CD4-positive, alpha-beta T cell treated with Interleukin-15 for 1 hour (primary cell): ENCODE measurements around the gene UGT1A9.

Experiments
- DNase-seq: peaks from one replicate; pipeline ENCODE4 v3.0.0-alpha.2; 2020

Gene UGT1A9

DNA sequence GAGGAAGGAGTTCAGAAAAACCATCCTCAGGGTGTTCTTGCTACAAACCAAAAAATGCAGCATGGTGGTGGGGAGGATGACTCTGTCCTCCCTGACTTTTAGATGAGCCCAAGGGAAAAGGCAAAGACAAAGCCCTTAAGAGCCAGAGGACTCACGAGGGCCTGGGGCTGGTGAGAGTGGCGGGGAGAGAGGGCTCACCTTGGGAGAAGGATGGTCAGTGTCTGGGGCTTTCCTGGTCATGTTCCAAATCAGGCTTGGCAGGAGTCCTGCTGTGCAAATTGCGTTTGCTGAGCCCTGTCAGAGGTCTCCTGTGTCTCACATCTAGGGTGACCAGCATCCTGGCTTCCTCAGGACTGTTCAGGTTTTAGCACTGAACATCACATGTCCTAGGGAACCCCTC is 93.1 kb downstream of the UGT1A9 start:
- no peak for DNase-seq

DNA sequence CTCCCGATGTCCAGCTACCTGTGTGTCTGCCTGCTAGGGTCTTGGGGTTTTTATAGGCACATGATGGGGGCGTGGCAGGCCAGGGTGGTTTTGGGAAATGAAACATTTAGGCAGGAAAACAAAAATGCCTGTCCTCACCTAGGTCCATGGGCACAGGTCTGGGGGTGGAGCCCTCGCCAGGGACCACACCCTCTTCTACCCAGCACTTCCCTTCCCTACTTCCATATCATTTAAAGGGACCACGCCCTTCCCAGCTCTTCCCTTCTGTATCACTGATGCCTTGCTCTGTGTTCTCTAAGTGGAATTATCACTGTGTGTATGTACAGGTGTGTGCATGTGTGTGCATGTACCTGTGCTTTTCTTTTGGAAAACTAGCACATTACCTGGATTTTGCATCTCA is 94.7 kb downstream of the UGT1A9 start:
- DNase-seq: no peak

DNA sequence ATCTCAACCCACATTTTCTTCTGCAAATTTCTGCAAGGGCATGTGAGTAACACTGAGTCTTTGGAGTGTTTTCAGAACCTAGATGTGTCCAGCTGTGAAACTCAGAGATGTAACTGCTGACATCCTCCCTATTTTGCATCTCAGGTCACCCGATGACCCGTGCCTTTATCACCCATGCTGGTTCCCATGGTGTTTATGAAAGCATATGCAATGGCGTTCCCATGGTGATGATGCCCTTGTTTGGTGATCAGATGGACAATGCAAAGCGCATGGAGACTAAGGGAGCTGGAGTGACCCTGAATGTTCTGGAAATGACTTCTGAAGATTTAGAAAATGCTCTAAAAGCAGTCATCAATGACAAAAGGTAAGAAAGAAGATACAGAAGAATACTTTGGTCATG is 96.4 kb downstream of the UGT1A9 start:
- no peak for DNase-seq

DNA sequence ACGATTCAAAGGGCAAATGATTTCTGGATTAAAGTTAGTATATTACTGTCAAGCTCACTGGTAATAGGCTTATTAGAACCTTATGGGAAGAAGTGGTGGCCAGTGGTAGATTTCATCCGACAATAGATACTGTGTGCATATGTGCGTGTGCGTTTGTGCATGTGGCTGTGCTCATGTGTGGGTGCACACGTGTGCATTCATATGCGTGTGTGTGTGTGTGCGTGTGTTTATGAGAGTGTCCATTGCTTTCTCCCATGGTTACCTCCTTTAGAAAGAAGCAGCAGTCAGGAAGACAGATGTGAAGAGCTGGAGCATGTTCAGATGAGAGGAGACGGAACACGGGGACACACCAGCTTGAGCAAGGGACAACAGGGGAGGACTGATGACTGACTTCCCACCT is 97.6 kb downstream of the UGT1A9 start:
- no peak for DNase-seq

DNA sequence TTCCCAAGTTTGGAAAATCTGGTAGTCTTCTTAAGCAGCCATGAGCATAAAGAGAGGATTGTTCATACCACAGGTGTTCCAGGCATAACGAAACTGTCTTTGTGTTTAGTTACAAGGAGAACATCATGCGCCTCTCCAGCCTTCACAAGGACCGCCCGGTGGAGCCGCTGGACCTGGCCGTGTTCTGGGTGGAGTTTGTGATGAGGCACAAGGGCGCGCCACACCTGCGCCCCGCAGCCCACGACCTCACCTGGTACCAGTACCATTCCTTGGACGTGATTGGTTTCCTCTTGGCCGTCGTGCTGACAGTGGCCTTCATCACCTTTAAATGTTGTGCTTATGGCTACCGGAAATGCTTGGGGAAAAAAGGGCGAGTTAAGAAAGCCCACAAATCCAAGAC is 100.5 kb downstream of the UGT1A9 start:
- DNase-seq: no peak

DNA sequence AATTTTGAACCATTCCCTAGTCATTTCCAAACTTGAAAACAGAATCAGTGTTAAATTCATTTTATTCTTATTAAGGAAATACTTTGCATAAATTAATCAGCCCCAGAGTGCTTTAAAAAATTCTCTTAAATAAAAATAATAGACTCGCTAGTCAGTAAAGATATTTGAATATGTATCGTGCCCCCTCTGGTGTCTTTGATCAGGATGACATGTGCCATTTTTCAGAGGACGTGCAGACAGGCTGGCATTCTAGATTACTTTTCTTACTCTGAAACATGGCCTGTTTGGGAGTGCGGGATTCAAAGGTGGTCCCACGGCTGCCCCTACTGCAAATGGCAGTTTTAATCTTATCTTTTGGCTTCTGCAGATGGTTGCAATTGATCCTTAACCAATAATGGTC is 100.9 kb downstream of the UGT1A9 start:
- DNase-seq: no peak

DNA sequence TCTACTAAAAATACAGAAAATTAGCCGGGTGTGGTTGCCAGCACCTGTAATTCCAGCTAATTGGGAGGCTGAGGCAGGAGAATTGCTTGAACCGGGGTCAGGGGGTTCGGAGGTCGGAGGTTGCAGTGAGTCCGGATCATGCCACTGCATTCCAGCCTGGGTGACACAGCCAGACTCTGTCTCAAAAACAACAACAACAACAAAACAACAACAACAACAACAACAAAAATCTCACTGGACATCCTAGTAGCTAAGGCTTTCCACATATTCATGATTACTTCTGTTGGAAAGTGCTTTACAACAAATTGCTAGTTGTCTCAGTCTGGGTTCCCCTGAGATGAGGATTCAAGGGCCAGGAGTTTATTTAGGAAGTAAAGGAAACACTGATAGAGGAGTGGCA is 102.2 kb downstream of the UGT1A9 start:
- DNase-seq: no peak

DNA sequence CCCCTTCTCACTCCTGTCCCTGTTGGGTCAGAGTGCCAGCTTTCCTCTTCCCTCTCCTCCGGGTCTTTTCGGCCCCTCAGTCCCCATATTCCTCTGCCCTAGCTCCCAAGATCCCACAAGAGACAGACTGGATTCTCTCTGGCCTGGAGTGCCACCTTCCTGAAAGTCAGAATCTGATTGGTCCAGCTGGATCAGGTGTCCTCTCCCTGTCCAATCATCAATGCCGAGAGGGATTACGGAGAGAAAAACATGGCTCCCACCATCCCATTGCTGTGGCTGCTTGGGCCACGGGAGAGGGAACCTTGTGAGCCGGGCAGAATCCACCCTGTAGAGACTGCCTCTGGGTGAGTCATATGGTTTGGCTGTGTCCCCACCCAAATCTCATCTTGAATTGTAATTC is 103.7 kb downstream of the UGT1A9 start:
- DNase-seq: no peak

DNA sequence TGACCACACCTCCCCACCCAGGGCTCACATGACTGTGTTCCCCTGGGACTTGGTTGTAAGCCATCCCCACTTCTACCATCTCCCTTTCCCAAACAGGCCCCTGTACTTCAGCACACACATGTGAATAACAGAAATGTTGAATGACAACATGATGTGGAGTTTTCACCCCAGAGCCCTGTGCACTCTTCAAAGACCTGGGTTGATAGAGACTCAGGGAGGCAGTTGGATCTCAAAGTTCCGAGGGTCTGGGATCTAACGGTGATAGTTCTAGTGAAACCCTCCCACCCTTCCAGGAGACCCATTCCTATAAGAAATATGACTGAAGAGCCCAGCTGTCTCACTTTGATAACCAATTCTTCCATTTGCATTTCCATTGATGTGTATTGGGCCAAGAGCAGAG is 106.3 kb downstream of the UGT1A9 start, which contains the start of gene MROH2A:
MROH2A (plus strand) TSS at position 301 of the 400 bp plus-strand sequence. CDS start 1,029 bp downstream, outside the sequence.
- no peak for DNase-seq

DNA sequence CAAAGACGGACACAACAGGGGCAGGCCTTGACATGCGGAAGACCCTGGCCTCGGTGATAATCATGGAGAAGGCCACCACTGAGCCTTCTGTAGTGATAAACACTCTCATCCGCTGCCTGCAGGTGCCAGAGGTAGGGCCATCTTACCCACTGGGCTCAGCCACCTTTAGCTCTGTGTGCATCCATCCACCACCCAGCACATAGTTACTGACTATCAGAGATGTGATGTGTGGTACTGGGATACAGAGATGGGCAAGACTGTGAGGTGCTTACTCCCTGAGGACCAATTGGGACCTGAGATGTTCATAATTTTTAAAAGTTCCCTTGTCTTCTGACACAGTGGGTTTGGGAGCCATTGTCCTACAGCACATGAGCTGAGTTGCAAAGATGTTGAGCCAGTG is 108.0 kb downstream of the UGT1A9 start:
- DNase-seq: no peak

DNA sequence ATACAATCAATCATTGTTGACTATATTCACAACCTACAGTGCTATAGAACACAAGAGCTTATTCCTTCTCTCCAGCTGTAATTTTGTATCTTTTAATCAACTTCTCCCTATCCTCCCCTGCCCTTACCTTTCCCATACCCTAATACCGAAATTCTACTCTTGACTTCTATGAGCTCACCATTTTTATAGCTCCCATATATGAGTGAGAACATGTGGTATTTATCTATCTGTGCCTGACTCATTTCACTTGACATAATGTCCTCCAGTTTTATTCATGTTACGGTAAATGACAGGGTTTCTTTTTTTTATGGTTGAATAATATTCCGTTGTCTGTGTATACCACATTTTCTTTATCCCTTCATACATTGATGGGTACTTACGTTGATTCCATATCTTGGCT is 109.1 kb downstream of the UGT1A9 start:
- DNase-seq: no peak

DNA sequence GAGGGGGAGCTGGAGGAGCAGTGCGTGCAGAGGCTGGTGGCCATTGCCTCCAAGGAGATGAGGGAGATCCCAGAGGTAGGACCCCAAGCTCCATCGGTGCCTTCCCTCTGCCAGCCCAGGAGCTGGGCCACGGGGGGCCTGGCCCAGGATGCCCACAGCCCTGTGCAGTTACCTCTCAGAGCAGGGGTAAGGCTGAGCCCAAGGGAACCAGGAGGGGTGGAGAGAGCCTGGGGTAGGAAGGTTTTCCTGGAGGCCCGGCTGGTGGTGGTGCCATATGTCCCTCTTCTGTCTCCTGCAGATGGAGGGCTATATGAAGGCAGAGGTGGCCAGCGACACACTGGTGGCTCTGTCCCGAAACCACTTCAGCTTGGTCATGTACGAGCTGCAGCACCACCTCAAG is 117.9 kb downstream of the UGT1A9 start:
- DNase-seq: no peak

DNA sequence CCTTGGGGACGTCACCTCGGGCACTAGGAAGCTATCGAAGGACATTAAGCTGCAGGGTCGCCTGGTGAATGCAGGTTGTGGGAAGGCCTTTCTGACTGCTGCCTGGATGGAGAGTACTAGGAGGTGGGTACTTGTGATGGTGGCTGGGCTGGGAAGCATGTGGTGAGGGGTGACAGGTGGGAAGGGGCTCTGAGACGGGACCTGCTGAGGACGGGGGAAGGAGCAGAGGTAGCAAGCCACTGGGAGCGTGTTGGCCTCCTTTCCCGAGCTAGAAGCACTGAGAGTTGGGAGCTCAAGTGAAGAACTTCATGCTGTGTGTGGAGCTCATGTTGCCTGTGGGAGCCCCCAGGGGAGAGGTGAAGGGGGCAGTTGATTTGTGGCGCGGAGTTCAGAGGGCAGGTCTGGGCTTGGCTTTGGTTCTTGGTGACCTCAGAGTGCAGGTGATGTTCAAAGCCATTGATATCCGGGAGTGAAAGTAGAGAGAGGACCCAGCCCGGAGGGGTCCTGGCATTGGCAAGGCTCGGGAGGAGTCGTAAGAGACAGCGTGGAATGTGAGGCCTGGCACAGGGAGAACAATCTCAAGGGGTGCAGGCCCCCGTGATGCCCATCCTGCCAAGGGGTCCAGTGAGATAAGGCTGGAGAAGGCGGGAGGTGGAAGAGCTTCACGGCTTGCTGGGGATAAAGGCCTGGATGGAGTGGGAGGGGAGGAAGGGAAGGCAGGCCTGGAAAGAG is 119.6 kb downstream of the UGT1A9 start:
- no peak for DNase-seq

DNA sequence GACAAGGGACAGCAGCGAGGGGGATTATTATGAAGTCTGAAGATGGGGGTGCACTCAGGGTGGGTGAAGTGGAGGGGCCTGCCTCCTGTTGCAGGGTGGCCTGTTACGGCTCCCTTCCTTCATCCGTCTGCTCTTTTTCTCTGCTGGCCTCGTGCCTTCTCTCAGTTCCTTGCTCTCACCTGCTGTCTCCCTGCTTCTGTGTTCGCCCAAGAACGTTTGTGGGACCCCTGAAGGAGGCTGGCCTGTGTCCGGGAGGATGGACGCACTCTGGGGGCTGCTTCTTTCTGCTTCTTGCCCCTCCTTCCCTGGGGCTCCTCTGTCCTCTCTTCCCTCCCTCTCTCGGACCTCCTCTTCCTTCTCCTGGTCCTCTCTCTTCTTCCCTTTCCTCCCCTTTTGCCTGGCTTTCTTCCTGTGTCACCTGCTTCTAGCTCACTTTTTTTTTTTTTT is 120.2 kb downstream of the UGT1A9 start:
- no peak for DNase-seq

DNA sequence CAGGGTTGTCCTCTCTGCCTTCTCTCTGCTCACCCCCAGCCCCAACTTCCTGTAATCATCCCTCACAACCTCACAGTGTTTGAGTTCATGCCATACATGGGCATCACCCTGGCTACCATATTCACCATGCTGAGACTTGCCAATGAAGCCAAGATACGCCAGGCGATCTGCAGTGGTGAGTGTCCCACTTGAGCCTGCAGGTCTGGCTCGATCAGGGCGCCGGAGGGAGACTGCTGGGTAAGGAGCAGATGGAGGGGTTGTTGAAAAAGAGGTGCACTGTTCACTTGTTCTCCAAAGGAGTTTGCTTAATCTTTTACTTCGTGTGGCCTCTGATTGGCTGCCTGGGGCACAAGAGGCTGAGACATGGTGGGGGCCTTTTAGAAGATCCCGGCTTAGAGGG is 121.0 kb downstream of the UGT1A9 start:
- DNase-seq: no peak

DNA sequence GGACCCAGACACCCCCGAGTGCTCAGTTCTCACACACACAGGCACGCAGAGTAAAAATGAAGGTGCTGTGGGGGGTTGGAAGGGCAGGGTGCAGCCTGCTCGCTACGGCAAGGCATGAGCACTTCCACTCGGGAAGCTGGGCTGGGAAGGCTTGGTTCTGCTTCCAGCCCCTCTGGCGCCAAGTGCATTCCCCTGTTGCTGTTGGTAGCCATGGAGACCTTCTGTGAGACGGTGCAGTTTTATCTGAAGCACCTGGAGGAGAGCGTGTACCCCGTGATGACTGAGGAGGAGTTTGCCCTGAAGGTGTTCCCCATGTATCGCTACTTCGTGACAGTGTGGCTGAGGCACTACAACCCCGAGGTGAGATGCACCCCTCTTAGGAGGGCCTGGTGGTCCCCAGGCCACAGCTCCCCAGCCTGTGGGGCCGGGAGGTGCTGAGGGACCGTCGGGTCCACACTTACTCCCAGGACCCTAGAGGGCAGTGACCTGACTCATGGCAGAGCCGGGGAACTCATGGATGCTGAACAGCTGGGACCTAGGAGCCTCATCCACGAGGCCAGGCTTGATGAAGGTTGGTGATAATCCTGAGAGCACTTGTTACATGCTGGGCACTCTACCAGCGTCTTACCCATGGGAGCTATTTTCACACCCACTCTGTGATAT is 121.9 kb downstream of the UGT1A9 start:
- DNase-seq: no peak

DNA sequence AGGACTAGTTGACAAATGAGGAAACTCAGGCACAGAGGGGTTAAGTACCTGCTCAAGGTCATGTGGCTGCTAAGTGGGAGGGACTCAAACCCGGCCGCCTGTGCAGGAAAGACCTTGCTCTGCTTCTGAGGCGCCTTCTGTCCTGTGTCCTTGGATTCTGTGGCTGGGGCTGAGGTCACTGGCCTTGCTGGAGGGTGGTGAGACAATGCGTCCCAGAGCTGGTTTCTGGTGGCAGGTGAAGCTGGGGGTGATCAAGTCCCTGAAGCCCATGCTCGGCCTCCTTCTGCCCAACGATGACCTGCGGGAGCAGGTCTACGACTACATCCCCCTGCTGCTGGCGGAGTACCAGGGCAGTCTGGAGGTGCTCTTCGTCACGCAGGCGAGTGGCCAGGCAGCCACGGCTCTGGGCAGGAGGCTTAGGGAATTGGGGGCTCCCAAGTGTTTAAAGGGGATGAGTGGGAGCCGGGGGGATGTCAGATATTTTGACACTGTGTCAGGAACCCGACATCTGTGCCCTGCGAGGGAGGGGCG is 122.5 kb downstream of the UGT1A9 start:
- DNase-seq: no peak

DNA sequence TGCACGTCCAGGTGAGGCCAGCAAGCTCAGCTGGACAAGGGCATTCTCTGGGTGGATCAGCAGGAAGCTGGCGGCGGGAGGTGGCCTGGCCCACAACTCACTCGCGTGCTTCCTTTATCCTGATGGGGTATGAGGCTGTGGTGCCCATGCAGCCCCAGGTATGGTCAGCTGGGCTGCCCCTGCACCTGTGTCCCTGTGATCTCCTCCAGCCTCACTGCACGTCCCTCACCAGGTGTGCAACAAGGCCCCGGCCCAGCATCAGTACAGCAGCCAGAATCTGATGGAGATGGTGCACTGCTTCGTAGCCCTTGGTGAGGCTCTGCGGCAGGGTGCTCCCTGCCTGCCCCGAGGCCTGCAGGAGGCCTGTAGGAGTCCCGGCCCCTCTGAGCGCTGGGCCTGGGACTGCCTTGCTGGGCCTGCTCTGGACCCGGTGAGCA is 124.1 kb downstream of the UGT1A9 start:
- DNase-seq: no peak

DNA sequence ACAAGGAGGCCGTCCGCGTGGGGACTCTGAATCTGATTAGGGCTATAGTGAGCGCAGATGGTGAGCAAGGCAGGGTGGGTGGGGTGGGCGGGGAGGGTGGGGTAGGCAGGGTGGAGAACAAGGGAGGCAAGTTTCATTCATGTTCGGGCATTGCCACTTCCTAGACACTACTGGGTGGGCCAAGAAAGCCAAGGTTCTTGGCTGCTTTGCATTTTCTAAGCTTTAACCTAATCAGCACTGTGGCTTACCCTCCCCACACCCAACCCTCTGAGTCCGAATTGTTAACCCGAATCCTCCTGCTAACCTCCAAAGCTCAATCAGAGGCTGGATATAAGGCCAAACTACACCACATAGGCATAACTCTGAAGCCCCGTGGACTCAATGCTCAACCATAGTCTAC is 124.6 kb downstream of the UGT1A9 start:
- DNase-seq: no peak

DNA sequence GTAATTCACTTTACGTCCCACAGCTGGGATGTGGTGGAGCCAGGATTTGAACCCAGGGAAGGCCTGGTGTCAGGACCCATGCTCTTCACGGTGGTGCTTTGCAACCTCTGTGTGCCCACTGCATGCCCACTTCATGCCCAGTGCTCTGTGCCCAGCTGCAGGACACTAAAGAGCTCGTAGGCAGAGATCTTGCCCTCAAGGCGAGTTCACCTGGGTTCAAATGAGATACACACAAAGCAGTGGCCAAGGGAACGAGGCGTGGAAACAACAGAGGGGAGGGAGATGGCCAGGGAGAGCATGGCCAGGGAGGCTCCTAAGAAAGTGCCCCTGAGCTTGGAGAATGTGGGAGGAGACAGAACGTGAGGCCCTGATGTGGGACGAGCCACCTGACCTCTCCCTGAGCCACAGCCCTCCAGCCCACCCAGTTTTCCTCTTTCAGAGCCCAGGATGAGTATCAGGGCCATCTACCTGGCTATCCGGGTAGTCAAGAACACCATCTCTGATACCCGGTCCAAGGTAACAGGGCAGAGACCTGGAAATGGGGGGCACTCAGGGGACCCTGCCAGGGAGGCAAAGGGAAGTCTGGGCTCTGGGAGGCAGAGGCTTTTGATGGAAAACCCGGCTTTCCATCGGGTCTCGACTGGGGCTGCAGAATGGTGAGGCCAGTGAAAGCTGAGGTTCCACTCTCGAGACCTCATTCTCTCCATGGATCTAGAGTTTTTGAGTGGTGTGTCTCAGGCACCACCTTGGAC is 126.8 kb downstream of the UGT1A9 start:
- no peak for DNase-seq

DNA sequence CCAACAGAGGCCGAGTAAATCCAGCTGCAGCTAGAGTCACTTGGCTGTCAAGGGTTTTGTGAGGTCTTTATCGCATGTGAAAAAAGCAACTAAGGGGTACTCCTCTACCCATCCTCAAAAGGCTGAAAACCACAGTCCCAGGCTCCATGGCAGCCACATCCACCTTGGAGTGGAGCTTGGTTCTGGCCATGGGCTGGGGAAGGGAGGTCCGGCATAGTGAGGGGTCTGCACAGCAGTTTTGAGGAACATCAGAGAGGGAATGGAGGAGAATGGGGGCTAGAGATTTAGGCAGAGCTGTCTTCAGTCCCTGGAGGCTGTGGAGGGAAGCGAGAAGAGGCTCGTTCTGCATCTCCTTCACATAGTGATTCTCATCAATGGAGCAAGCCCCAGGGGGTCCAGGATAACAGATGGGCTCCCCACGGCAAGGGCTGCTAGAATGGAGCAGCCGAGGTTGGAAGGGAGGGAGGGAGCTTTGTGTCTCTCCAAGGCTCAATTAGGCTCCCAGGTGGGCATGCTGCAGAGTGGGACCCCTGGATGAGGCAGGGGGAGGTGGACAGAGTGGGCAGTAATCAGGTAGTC is 127.5 kb downstream of the UGT1A9 start:
- no peak for DNase-seq

DNA sequence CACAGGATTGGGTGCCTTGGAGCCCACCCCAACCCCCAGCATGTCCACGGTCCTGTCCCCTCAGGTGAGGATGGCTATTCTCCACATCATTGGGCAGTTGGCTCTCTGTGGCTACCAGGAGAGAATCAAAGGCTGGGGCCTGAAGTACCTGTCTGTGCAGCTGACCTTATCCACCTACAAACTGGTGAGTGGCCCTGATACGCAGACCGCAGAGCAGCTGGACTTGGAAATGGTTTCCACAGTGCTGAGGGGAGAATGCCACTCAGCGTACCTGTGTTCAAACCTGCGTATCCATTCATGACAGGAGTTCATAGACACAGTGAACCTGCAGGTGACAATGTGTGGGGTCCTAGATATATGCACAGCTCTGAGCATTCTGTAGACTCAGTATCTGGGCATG is 128.0 kb downstream of the UGT1A9 start:
- no peak for DNase-seq

DNA sequence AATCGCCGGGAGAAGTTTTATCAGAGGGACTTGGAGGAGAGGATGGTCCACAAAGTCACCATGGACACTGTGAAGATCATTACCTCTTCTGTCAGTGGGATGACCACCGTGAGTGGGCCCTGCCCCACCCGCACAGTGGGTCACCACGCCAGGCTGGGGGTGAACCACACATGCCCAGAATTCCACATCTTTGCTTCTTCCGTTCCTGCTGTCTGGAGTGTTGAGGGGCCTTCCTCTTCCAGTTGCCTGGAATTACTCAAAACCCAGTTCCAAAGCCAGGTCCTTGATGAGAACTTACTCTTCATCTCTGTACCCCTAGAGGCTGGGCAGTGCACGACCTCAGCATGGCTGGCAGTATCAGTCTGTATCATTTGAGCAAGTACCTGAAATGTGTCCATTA is 128.5 kb downstream of the UGT1A9 start:
- DNase-seq: no peak
